Epithelial cell of esophagus (primary cell): ENCODE measurements around the gene IDI1.

Experiments used
- DNase-seq: peaks from one replicate; pipeline ENCODE4 v3.0.0; 2010; ENCODE audit warnings: low read depth
- H3K4me3 ChIP-seq: 2 replicates; pipeline ENCODE4 v1.5.1; 2011; ENCODE audit warnings: mild to moderate bottlenecking, low read length, control low read depth
- CTCF ChIP-seq: IDR thresholded peaks from 2 replicates; pipeline ENCODE4 v1.5.1; 2011; ENCODE audit warnings: low read depth, mild to moderate bottlenecking, low read length, control low read depth, inconsistent platforms; ENCODE audit not compliant: insufficient read depth; ENCODE audit errors: missing control alignments

Gene IDI1

DNA sequence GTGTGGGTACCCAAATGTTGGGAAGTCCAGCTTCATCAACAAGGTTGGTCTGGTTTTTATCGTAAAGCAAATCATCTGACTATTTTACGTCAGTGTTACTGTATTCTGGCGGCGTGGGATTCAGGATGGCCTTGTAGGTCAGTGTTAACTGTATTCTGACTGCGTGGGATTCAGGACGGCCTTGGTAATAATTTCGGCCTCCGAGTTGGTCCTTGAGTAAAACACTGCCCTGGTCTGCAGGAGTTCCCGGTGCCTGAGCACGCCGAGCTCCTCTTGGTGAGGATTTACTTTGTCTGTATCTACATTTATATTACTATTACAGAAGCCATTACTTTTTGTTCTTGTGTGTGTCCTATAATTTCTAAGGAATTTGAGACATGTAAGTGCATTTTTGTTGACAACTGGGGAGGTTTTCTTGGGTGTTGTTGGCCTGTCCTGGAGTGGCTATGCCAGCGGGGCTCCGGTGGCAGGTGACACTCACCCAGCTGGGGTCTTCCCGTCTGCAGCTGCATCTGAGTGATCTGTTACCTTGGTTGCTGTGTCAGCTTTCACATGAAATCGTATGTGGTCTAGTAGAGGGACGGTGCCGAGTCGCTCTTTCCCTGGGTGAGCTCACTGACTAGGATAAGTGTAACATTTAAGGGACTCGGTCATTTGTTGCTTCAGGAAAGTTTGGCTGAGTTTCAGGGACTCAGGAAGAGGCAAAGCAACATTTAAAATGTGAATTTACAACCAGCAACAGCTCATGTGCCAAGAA lies 51.5 kb downstream of the IDI1 start:
- no peak overlapping the region for H3K4me3 ChIP-seq
- DNase-seq: no peak
- TF ChIP-seq CTCF: no peak

- no peak for DNase-seq
These were observed 52.9 kb downstream of the IDI1 start for GRCh38 chr10:996031-996430.

GRCh38 chr10:995559-995926 lies 53.4 kb downstream of the IDI1 start:
- no peak for DNase-seq
- no peak for TF ChIP-seq CTCF
- no peak overlapping the region for H3K4me3 ChIP-seq

More at GRCh38 chr10:996031-996430, 52.9 kb downstream of the IDI1 start:
- H3K4me3 ChIP-seq: no peak overlapping the region
- no peak for TF ChIP-seq CTCF

DNA sequence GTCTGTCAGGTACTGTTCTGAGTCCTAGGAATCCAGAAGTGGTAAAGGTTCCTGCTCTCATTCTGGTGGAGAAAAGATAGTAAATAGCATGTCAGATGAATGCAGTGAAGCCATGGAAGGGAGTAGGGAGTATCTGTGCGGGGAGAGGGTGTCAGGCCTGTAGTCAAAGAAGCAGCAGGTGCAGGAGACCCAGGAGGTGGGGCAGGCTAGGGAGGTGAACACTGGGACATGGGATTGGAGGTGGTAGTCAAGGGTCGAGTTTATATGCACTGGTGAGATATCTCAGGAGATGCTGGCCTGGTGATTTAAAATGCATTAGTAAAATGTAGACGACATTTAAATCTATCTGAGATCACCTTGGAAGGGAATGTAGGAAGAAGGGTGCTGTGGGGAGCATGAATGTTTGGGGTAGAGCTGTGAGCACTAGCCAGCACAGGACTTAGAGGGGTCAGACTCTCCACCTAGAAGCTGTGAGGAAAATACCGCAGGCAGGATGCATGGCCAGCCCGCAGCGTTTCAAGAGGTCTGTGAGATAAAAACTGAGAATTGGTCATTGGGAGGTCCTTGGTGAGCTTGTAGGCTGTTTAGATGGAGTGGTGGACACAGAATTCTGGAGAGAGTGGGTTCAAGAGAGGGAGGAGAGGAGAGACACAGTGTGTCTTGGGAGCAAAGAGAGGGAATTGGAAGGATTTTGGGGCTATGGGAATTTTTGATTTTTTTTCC lies 53.9 kb downstream of the IDI1 start:
- H3K4me3 ChIP-seq: no peak overlapping the region

GRCh38 chr10:992871-993270 lies 56.0 kb downstream of the IDI1 start:
- no peak overlapping the region for H3K4me3 ChIP-seq
- no peak for DNase-seq
- no peak for TF ChIP-seq CTCF

More for the DNA sequence above, 53.9 kb downstream of the IDI1 start:
- no peak for TF ChIP-seq CTCF
- DNase-seq: no peak

- no peak for DNase-seq
- no peak for TF ChIP-seq CTCF
- no peak overlapping the region for H3K4me3 ChIP-seq
These were observed 56.5 kb downstream of the IDI1 start for GRCh38 chr10:992467-992866.

DNA sequence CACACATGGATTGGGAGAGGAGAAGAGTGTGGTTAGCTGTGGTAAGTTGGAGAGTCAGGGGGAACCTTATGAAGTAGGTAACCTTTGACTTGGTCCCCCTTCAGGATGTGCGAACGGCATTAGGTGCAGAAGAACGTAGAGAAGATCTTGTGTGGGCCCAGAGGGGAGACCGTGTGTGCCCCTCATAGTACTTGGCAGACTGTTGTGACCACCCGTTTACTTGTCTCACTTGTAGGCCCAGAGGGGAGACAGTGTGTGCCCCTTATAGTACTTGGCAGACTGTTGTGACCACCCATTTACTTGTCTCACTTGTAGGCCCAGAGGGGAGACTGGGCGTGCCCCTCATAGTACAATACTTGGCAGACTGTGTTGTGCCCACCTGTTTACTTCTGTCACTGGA lies 58.1 kb downstream of the IDI1 start:
- H3K4me3 ChIP-seq: no peak overlapping the region
- no peak for TF ChIP-seq CTCF
- no peak for DNase-seq
